GM19328 (cell line): ENCODE measurements around the gene TERT.
"Not testable (repeated sequence)": the region's sequence is repeated elsewhere in the genome, so short reads cannot be mapped to it uniquely, and the experiment has no call there.

Source experiments
- ATAC-seq: cut with Tn5 transposase; IDR thresholded peaks from one replicate; pipeline ENCODE4 v1.9.1; 2021; ENCODE audit warnings: mild to moderate bottlenecking, moderate library complexity; ENCODE audit not compliant: unreplicated experiment

Gene TERT

GRCh38 chr5:1294835-1295649 lies at the start of gene TERT:
Gene TERT, minus strand, starts transcription at chr5:1295068. Its CDS starts 79 bp downstream, at chr5:1294989.
- no peak for ATAC-seq

GRCh38 chr5:1343931-1344901 lies 49.3 kb upstream of the TERT start:
- peak; percentile 24 for ATAC-seq

GRCh38 chr5:1343315-1343751 lies 48.5 kb upstream of the TERT start:
- no peak for ATAC-seq

- not testable (repeated sequence) for ATAC-seq
Observed at GRCh38 chr5:1342711-1343110, 47.8 kb upstream of the TERT start.

- ATAC-seq, result no peak
Observed at GRCh38 chr5:1342268-1342667, 47.4 kb upstream of the TERT start.

- ATAC-seq, result no peak
Observed at GRCh38 chr5:1341863-1342262, 47.0 kb upstream of the TERT start.

- ATAC-seq, result not testable (repeated sequence)
Observed at GRCh38 chr5:1339818-1340210, 44.9 kb upstream of the TERT start.

GRCh38 chr5:1339139-1339817 lies 44.4 kb upstream of the TERT start:
- not testable (repeated sequence) for ATAC-seq

GRCh38 chr5:1338506-1339070 lies 43.7 kb upstream of the TERT start:
- no peak for ATAC-seq

GRCh38 chr5:1338196-1338490 lies 43.3 kb upstream of the TERT start:
- ATAC-seq, result no peak

- ATAC-seq, result no peak
Observed at GRCh38 chr5:1337489-1338195, 42.8 kb upstream of the TERT start.

- ATAC-seq, result no peak
Observed at GRCh38 chr5:1336749-1337488, 42.1 kb upstream of the TERT start.

GRCh38 chr5:1336106-1336561 lies 41.3 kb upstream of the TERT start:
- no peak for ATAC-seq

GRCh38 chr5:1335540-1336095 lies 40.8 kb upstream of the TERT start:
- no peak for ATAC-seq

GRCh38 chr5:1334831-1335539 lies 40.1 kb upstream of the TERT start:
- ATAC-seq, result no peak

GRCh38 chr5:1333986-1334385 lies 39.1 kb upstream of the TERT start:
- ATAC-seq, result no peak

GRCh38 chr5:1333286-1333685 lies 38.4 kb upstream of the TERT start:
- ATAC-seq, result not testable (repeated sequence)

GRCh38 chr5:1332461-1333001 lies 37.7 kb upstream of the TERT start:
- ATAC-seq, result no peak
